ENCODE data around the gene POSTN.
"Not testable (repeated sequence)": the region's sequence is repeated elsewhere in the genome, so short reads cannot be mapped to it uniquely, and the experiment has no call there.

Gene POSTN

DNA sequence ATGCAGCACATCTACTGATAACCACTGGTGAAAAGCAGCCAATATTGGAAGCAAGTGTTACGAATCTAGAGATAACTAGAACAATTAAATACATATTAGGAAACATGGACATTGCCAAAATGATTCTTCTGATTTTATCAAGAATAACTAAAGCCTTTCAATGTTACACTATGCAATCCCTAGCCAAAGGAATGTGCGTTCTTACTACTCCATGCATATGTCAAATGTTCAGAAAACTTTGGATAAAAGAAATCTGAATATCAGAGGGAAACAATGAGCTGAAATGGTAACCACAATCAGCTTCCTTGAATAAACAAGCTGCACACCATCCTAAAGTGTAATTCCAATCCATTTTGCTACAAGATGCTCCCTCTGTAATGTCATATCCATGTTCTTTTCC, 951 bp upstream of the POSTN start:
- Histone ChIP-seq H3K9me3 (ENCODE audit: control insufficient read depth in 1 of 2, low read length in 2 of 2) (no peaks in the 10 kb centered on the region), H3K4me3 (ENCODE audit: low read depth in 1 of 2, low read length in 2 of 2) (no peak overlapping the region), H3K27ac (ENCODE audit: low read depth, low read length) (no peak overlapping the region), H3K27me3 (ENCODE audit: control insufficient read depth in 1 of 2, insufficient read depth in 2 of 2, low read length in 2 of 2) (no peaks in the 10 kb centered on the region), H3K9ac (ENCODE audit: low read depth in 1 of 2, low read length in 2 of 2) (no peak overlapping the region), H3K36me3 (ENCODE audit: control insufficient read depth in 1 of 2, insufficient read depth in 2 of 2, low read length in 2 of 2) (no peaks in the 10 kb centered on the region), H3K4me1 (ENCODE audit: control insufficient read depth in 1 of 2, insufficient read depth in 2 of 2, low read length in 2 of 2) (no peaks in the 10 kb centered on the region)

DNA sequence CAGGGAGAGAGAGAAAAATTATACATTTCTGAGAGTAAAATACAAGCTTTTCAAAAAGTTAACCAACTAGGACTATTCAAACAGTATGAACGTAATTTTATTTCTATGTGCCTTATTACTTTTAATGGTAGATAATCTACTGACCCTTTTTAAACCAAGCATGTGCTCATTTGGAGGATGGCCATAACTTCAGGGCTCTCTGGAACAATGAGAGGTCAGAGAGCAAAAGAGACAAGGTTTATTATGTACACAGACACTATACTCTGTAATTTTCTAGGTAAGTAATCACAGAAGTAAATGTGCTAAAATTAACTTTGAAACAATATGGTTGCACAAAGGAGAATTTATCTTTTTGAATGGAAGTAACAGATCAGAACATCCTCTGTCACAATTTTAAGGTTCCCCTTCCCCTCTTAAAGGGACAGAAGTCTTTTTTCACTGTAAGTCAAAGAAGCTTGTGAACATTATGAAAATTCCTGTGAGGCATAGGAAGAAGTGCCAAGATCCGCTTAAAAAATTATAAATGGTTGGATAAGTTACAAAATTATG, 1.0 kb downstream of the POSTN start:
- no peaks in the 10 kb centered on the region for H3K9me3 ChIP-seq (ENCODE audit: control insufficient read depth in 1 of 2, low read length in 2 of 2)
- H3K27ac ChIP-seq (ENCODE audit: low read depth, low read length), result no peak overlapping the region
- no peak overlapping the region for H3K4me3 ChIP-seq (ENCODE audit: low read depth in 1 of 2, low read length in 2 of 2)
- H3K9ac ChIP-seq (ENCODE audit: low read depth in 1 of 2, low read length in 2 of 2), result no peak overlapping the region
- no peaks in the 10 kb centered on the region for H3K36me3 ChIP-seq (ENCODE audit: control insufficient read depth in 1 of 2, insufficient read depth in 2 of 2, low read length in 2 of 2)
- H3K4me1 ChIP-seq (ENCODE audit: control insufficient read depth in 1 of 2, insufficient read depth in 2 of 2, low read length in 2 of 2), result no peaks in the 10 kb centered on the region
- H3K27me3 ChIP-seq (ENCODE audit: control insufficient read depth in 1 of 2, insufficient read depth in 2 of 2, low read length in 2 of 2), result no peaks in the 10 kb centered on the region

DNA sequence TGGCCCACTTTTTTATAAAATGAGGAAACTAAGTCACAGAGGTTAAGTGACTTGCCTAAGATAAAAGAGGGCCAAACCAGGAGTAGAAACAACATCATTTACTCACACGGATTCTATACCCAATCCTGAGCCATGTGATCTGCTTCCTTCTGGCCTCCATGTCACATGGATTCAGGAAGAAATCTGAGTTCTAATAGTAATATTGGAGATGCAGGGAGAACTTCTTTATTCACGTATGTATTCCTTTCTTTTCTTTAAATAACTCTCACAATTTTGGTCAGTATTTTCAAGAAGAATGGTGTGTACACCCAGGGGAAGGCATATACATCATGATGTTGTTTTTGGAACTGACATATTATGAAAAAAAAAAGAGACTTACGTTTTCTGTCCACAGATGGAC, 1.8 kb downstream of the POSTN start:
- no peaks in the 10 kb centered on the region for H3K36me3 ChIP-seq (ENCODE audit: control insufficient read depth in 1 of 2, insufficient read depth in 2 of 2, low read length in 2 of 2)
- H3K4me1 ChIP-seq (ENCODE audit: control insufficient read depth in 1 of 2, insufficient read depth in 2 of 2, low read length in 2 of 2), result no peaks in the 10 kb centered on the region
- H3K9me3 ChIP-seq (ENCODE audit: control insufficient read depth in 1 of 2, low read length in 2 of 2), result no peaks in the 10 kb centered on the region
- no peaks in the 10 kb centered on the region for H3K27me3 ChIP-seq (ENCODE audit: control insufficient read depth in 1 of 2, insufficient read depth in 2 of 2, low read length in 2 of 2)
- H3K4me3 ChIP-seq (ENCODE audit: low read depth in 1 of 2, low read length in 2 of 2), result no peak overlapping the region
- no peak overlapping the region for H3K27ac ChIP-seq (ENCODE audit: low read depth, low read length)
- no peak overlapping the region for H3K9ac ChIP-seq (ENCODE audit: low read depth in 1 of 2, low read length in 2 of 2)

DNA sequence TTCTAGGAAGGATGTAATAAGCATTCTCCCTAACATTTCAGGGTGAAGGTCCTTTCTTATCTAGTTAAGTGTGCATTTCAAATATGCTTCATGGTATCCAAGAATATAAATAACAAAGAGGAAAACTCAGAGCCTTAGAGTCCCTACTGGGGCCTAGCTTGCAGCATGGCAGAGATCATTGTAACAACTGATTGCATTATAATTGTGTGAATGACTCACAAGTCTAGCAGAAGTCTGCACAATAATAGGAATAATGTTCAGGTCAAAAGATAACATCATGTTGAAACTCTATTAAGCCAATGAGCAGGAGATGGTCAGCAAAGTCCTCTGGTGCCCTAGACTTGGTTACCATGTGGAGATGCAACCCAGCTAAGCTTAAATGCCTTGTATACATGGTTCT, 3.4 kb downstream of the POSTN start:
- no peaks in the 10 kb centered on the region for H3K36me3 ChIP-seq (ENCODE audit: control insufficient read depth in 1 of 2, insufficient read depth in 2 of 2, low read length in 2 of 2)
- no peaks in the 10 kb centered on the region for H3K4me1 ChIP-seq (ENCODE audit: control insufficient read depth in 1 of 2, insufficient read depth in 2 of 2, low read length in 2 of 2)
- no peak overlapping the region for H3K27ac ChIP-seq (ENCODE audit: low read depth, low read length)
- no peaks in the 10 kb centered on the region for H3K27me3 ChIP-seq (ENCODE audit: control insufficient read depth in 1 of 2, insufficient read depth in 2 of 2, low read length in 2 of 2)
- H3K9ac ChIP-seq (ENCODE audit: low read depth in 1 of 2, low read length in 2 of 2), result no peak overlapping the region
- no peaks in the 10 kb centered on the region for H3K9me3 ChIP-seq (ENCODE audit: control insufficient read depth in 1 of 2, low read length in 2 of 2)
- H3K4me3 ChIP-seq (ENCODE audit: low read depth in 1 of 2, low read length in 2 of 2), result no peak overlapping the region

DNA sequence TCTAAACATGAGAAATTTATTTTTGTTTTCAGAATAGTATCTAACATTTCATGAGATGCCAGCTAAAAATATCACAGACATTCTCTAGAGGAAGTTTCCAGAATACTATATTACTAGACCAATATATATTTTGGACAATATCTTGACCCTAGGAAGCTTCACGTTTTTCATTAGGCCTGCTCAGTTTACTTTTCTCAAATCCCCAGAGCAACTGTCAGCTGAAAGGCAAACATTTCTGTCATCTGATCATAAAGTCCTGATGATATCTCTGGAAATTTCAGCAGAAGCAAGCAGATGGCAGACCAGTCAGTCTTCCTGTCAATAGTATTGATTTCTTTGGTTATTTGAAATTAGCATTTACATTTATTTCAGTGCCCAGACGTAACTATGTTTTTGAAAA, 4.0 kb downstream of the POSTN start:
- H3K27me3 ChIP-seq (ENCODE audit: control insufficient read depth in 1 of 2, insufficient read depth in 2 of 2, low read length in 2 of 2), result no peaks in the 10 kb centered on the region
- H3K4me1 ChIP-seq (ENCODE audit: control insufficient read depth in 1 of 2, insufficient read depth in 2 of 2, low read length in 2 of 2), result no peaks in the 10 kb centered on the region
- no peaks in the 10 kb centered on the region for H3K36me3 ChIP-seq (ENCODE audit: control insufficient read depth in 1 of 2, insufficient read depth in 2 of 2, low read length in 2 of 2)
- no peak overlapping the region for H3K27ac ChIP-seq (ENCODE audit: low read depth, low read length)
- no peak overlapping the region for H3K4me3 ChIP-seq (ENCODE audit: low read depth in 1 of 2, low read length in 2 of 2)
- no peak overlapping the region for H3K9ac ChIP-seq (ENCODE audit: low read depth in 1 of 2, low read length in 2 of 2)
- H3K9me3 ChIP-seq (ENCODE audit: control insufficient read depth in 1 of 2, low read length in 2 of 2), result no peaks in the 10 kb centered on the region

DNA sequence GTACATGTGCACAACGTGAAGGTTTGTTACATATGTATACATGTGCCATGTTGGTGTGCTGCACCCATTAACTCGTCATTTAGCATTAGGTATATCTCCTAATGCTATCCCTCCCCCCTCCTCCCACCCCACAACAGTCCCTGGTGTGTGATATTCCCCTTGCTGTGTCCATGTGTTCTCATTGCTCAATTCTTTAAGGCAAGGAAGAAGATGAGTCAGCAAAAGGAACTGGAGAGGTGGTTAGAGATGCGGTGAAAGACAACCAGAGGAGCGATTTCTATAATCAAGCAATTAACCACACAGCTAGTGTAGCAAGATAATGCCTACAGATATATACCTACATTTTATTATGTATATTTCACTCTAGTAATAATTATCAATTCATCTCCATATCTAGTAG, 9.2 kb downstream of the POSTN start:
- not testable (repeated sequence) for H3K27ac ChIP-seq (ENCODE audit: low read depth, low read length); H3K4me3 ChIP-seq (ENCODE audit: low read depth in 1 of 2, low read length in 2 of 2); H3K9me3 ChIP-seq (ENCODE audit: control insufficient read depth in 1 of 2, low read length in 2 of 2); H3K9ac ChIP-seq (ENCODE audit: low read depth in 1 of 2, low read length in 2 of 2); H3K4me1 ChIP-seq (ENCODE audit: control insufficient read depth in 1 of 2, insufficient read depth in 2 of 2, low read length in 2 of 2); H3K36me3 ChIP-seq (ENCODE audit: control insufficient read depth in 1 of 2, insufficient read depth in 2 of 2, low read length in 2 of 2); H3K27me3 ChIP-seq (ENCODE audit: control insufficient read depth in 1 of 2, insufficient read depth in 2 of 2, low read length in 2 of 2)

DNA sequence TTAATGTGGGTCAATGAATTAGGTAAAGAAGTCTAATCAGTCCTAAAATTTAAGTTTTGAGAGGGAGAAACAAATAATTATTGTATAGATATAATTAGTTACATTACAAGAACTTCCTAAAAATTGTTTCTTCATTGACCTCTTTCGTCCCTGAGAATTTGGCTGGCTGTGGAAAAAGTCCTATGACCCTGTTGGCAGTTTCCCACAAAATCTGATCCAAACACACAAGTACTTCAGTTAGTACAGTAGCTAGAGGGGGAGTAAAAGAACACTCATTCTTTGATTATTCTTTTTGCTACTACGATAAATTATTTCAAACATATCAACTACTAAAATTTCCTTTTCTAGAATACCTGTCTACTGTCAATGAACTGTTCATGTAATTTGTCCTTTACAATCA, 11.3 kb downstream of the POSTN start:
- Histone ChIP-seq H3K9me3 (ENCODE audit: control insufficient read depth in 1 of 2, low read length in 2 of 2) (no peaks in the 10 kb centered on the region), H3K9ac (ENCODE audit: low read depth in 1 of 2, low read length in 2 of 2) (no peak overlapping the region), H3K27ac (ENCODE audit: low read depth, low read length) (no peak overlapping the region), H3K4me3 (ENCODE audit: low read depth in 1 of 2, low read length in 2 of 2) (no peak overlapping the region), H3K27me3 (ENCODE audit: control insufficient read depth in 1 of 2, insufficient read depth in 2 of 2, low read length in 2 of 2) (no peaks in the 10 kb centered on the region), H3K4me1 (ENCODE audit: control insufficient read depth in 1 of 2, insufficient read depth in 2 of 2, low read length in 2 of 2) (no peaks in the 10 kb centered on the region), H3K36me3 (ENCODE audit: control insufficient read depth in 1 of 2, insufficient read depth in 2 of 2, low read length in 2 of 2) (no peaks in the 10 kb centered on the region)

DNA sequence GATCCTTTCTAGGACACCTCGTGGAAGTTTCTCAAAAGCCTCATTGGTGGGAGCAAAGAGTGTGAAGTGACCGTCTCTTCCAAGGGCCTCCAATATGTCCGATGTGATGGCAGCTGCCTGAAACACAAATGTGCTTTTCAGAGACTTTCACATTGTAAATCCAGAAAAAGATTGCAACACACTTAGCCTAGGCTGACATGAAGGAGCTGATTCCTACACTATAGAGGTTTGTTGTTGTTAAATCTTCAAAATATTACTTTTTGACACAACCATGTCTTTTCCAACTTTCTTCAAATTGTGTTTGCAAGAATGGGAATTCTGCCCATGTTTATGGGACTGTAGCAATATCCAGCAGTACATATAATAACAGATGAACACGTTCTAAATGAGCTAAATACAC, 12.4 kb downstream of the POSTN start:
- no peaks in the 10 kb centered on the region for H3K36me3 ChIP-seq (ENCODE audit: control insufficient read depth in 1 of 2, insufficient read depth in 2 of 2, low read length in 2 of 2)
- no peaks in the 10 kb centered on the region for H3K9me3 ChIP-seq (ENCODE audit: control insufficient read depth in 1 of 2, low read length in 2 of 2)
- H3K4me1 ChIP-seq (ENCODE audit: control insufficient read depth in 1 of 2, insufficient read depth in 2 of 2, low read length in 2 of 2), result no peaks in the 10 kb centered on the region
- H3K27me3 ChIP-seq (ENCODE audit: control insufficient read depth in 1 of 2, insufficient read depth in 2 of 2, low read length in 2 of 2), result no peaks in the 10 kb centered on the region
- H3K4me3 ChIP-seq (ENCODE audit: low read depth in 1 of 2, low read length in 2 of 2), result no peak overlapping the region
- no peak overlapping the region for H3K9ac ChIP-seq (ENCODE audit: low read depth in 1 of 2, low read length in 2 of 2)
- H3K27ac ChIP-seq (ENCODE audit: low read depth, low read length), result no peak overlapping the region

DNA sequence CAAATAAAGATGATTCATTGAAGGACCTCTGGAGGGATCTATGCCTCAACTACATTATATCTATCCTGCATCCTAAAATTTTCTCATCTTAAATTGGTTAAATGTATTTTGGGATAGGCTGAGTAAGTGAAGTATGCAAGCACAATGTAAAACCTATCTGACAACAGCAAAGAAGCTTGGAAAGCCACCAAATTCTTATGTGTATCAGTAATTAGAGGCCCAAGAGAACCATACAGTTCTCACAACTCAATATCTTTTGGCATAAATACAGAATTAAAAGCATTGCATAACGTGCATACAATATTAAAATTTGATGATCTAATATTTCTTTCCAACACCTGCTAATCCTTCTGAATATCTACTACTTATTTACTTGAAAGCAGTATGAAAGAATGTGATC, 13.0 kb downstream of the POSTN start:
- no peaks in the 10 kb centered on the region for H3K9me3 ChIP-seq (ENCODE audit: control insufficient read depth in 1 of 2, low read length in 2 of 2)
- H3K36me3 ChIP-seq (ENCODE audit: control insufficient read depth in 1 of 2, insufficient read depth in 2 of 2, low read length in 2 of 2), result no peaks in the 10 kb centered on the region
- H3K4me3 ChIP-seq (ENCODE audit: low read depth in 1 of 2, low read length in 2 of 2), result no peak overlapping the region

DNA sequence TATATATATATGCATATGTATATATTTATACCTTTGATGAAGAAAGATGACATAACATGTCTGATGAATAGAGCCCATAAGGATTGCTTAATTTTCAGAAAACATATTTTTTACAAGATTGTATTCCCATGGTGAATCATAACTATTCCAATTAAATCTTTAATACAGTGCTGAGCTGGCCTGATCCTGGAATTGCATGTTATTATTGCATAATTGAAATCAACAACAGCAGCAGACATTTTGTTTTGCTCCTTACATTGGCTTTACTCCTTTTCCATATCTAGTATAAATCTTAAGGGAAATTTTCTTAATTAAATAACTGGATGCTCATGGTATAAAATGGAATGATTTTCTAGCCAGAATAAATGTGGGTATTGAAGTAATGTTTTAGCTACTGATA, 22.0 kb downstream of the POSTN start:
- Histone ChIP-seq H3K4me3 (ENCODE audit: low read depth in 1 of 2, low read length in 2 of 2) (no peak overlapping the region), H3K36me3 (ENCODE audit: control insufficient read depth in 1 of 2, insufficient read depth in 2 of 2, low read length in 2 of 2) (no peaks in the 10 kb centered on the region), H3K9ac (ENCODE audit: low read depth in 1 of 2, low read length in 2 of 2) (no peak overlapping the region), H3K9me3 (ENCODE audit: control insufficient read depth in 1 of 2, low read length in 2 of 2) (no peaks in the 10 kb centered on the region), H3K4me1 (ENCODE audit: control insufficient read depth in 1 of 2, insufficient read depth in 2 of 2, low read length in 2 of 2) (no peaks in the 10 kb centered on the region), H3K27me3 (ENCODE audit: control insufficient read depth in 1 of 2, insufficient read depth in 2 of 2, low read length in 2 of 2) (no peaks in the 10 kb centered on the region), H3K27ac (ENCODE audit: low read depth, low read length) (no peak overlapping the region)

More for the DNA sequence above, 13.0 kb downstream of the POSTN start:
- Histone ChIP-seq H3K9ac (ENCODE audit: low read depth in 1 of 2, low read length in 2 of 2) (no peak overlapping the region), H3K27me3 (ENCODE audit: control insufficient read depth in 1 of 2, insufficient read depth in 2 of 2, low read length in 2 of 2) (no peaks in the 10 kb centered on the region), H3K27ac (ENCODE audit: low read depth, low read length) (no peak overlapping the region), H3K4me1 (ENCODE audit: control insufficient read depth in 1 of 2, insufficient read depth in 2 of 2, low read length in 2 of 2) (no peaks in the 10 kb centered on the region)

DNA sequence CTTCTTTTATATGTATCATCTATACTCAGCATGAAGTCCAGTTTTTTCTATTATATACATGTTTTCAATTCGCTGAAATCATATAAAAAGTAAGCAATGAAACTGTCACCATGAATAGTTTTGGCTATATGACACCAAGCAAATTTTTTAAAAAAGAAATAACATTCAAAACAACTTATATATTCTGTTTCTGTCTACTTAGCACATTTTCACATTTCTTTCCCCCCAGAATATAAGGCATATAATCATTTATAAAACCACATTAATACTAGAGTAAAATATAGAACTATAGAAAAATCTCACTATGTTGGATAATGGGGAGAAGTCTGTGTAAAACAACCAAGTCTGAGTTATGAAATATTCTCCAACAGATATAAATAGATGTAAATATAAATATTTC, 33.1 kb downstream of the POSTN start:
- H3K4me3 ChIP-seq (ENCODE audit: low read depth in 1 of 2, low read length in 2 of 2), result no peak overlapping the region
- H3K27me3 ChIP-seq (ENCODE audit: control insufficient read depth in 1 of 2, insufficient read depth in 2 of 2, low read length in 2 of 2), result no peaks in the 10 kb centered on the region
- H3K36me3 ChIP-seq (ENCODE audit: control insufficient read depth in 1 of 2, insufficient read depth in 2 of 2, low read length in 2 of 2), result no peaks in the 10 kb centered on the region
- H3K4me1 ChIP-seq (ENCODE audit: control insufficient read depth in 1 of 2, insufficient read depth in 2 of 2, low read length in 2 of 2), result no peaks in the 10 kb centered on the region
- no peak overlapping the region for H3K9ac ChIP-seq (ENCODE audit: low read depth in 1 of 2, low read length in 2 of 2)
- H3K9me3 ChIP-seq (ENCODE audit: control insufficient read depth in 1 of 2, low read length in 2 of 2), result peaks cover 0 to 2% of the 10 kb centered on the region in 2 donors
- H3K27ac ChIP-seq (ENCODE audit: low read depth, low read length), result no peak overlapping the region

All from duodenal mucosa (tissue), 2 donors.